ENCODE results near the gene ABCB4. TPM values are rescaled to one million over a fixed set of nuclear protein-coding genes. Genes with fewer than 3 reads are reported as not detected.
"Not testable (repeated sequence)": the region's sequence is repeated elsewhere in the genome, so short reads cannot be mapped to it uniquely, and the experiment has no call there.

The ABCB4 gene
- total RNA-seq, 2 donors from 2014 or later = not detected

GRCh38 chr7:87498893-87499292, 23.4 kb upstream of the ABCB4 start:
- H3K27me3 Mint-ChIP-seq = peaks cover 4% of the 10 kb centered on the region
- H3K9me3 Mint-ChIP-seq = no peaks in the 10 kb centered on the region
- peaks cover under 1% of the 10 kb centered on the region for H3K36me3 Mint-ChIP-seq (ENCODE audit: low read depth)
- no peak for ATAC-seq (replicated peaks)
- H3K4me3 Mint-ChIP-seq = no peak overlapping the region
- H3K4me1 Mint-ChIP-seq = no peaks in the 10 kb centered on the region
- H3K27ac Mint-ChIP-seq = no peak overlapping the region

DNA sequence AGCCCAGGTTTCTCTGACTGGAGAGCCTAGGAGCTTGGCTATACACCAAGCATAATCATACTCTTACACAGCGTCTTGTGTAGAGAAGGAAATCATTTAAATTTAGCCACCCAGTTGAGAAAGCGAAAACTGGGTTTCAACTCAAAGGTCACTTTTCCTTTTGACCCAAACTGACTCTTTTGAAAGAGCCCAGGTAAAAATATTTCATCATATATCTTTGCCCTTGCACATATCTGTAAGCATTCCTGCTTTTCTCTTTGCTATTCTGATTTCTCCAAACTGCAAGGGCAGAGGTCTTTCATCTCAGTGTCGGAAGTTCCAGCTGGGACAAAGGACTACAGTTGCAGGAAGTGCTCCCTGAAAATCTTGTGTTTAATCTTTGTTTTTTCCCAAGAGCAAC, 22.0 kb upstream of the ABCB4 start:
- Mint-ChIP-seq H3K4me1 (no peaks in the 10 kb centered on the region), H3K9me3 (no peaks in the 10 kb centered on the region), H3K27me3 (peaks cover 4% of the 10 kb centered on the region), H3K4me3 (no peak overlapping the region), H3K36me3 (ENCODE audit: low read depth) (no peaks in the 10 kb centered on the region), H3K27ac (no peak overlapping the region)
- ATAC-seq (replicated peaks) = no peak

DNA sequence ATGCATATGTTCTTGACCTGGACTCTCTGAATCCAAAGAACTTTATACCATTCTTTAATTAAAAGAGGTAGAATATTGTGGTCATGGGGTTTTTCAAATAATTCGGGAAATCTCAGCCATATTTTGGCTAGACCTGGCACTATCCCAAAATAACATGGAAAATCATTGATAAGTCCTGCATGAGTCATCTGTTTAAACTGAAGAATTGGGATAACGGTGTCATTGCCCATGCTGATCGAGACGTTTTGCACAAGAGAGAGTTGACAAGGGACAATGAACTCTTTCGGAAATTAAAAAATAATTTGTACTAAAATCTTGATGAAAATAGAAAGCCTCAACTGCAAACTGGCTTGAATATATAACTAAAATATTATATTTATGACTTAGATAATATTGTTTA, 19.9 kb upstream of the ABCB4 start:
- no peaks in the 10 kb centered on the region for H3K36me3 Mint-ChIP-seq (ENCODE audit: low read depth)

GRCh38 chr7:87494454-87494853, 19.0 kb upstream of the ABCB4 start:
- Mint-ChIP-seq H3K27me3 (peaks cover 4% of the 10 kb centered on the region), H3K4me3 (no peak overlapping the region), H3K9me3 (no peaks in the 10 kb centered on the region), H3K4me1 (no peaks in the 10 kb centered on the region), H3K36me3 (ENCODE audit: low read depth) (no peaks in the 10 kb centered on the region), H3K27ac (no peak overlapping the region)
- no peak for ATAC-seq (replicated peaks)

More for the DNA sequence above, 19.9 kb upstream of the ABCB4 start:
- Mint-ChIP-seq H3K9me3 (no peaks in the 10 kb centered on the region), H3K4me3 (no peak overlapping the region), H3K4me1 (no peaks in the 10 kb centered on the region), H3K27ac (no peak overlapping the region), H3K27me3 (peaks cover 4% of the 10 kb centered on the region)
- ATAC-seq (replicated peaks) = no peak

GRCh38 chr7:87483131-87483530, 7.7 kb upstream of the ABCB4 start:
- Mint-ChIP-seq H3K4me3 (no peak overlapping the region), H3K27ac (no peak overlapping the region), H3K27me3 (peaks cover 7% of the 10 kb centered on the region), H3K36me3 (ENCODE audit: low read depth) (no peaks in the 10 kb centered on the region), H3K9me3 (no peaks in the 10 kb centered on the region), H3K4me1 (no peaks in the 10 kb centered on the region)
- ATAC-seq (replicated peaks) = no peak

DNA sequence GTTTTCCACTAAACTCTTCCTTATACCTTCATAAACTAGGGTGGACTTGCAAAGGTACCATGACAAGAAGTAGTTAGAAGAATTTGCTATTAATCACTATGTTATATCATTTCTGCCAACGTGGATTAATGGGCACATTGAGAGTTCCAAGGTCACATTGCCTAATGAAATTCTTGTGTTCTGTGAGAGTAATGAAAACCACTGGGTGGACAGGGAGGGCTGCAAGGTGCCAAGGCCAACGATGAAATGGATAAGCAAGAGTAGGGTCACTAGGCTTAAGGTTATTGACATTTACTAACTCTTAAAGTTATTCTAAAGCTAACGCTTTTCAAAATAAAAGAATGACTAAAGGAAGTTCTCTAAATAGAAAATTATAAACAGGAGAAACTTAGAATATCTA, 6.6 kb upstream of the ABCB4 start:
- Mint-ChIP-seq H3K4me1 (no peaks in the 10 kb centered on the region), H3K27ac (no peak overlapping the region), H3K9me3 (no peaks in the 10 kb centered on the region), H3K36me3 (ENCODE audit: low read depth) (no peaks in the 10 kb centered on the region), H3K4me3 (no peak overlapping the region), H3K27me3 (peaks cover 10% of the 10 kb centered on the region)
- ATAC-seq (replicated peaks) = no peak

GRCh38 chr7:87480386-87480785, 4.9 kb upstream of the ABCB4 start:
- no peak overlapping the region for H3K4me3 Mint-ChIP-seq
- H3K36me3 Mint-ChIP-seq (ENCODE audit: low read depth) = no peaks in the 10 kb centered on the region
- peaks cover 21% of the 10 kb centered on the region for H3K27me3 Mint-ChIP-seq
- H3K27ac Mint-ChIP-seq = no peak overlapping the region
- H3K4me1 Mint-ChIP-seq = no peaks in the 10 kb centered on the region
- no peak for ATAC-seq (replicated peaks)
- H3K9me3 Mint-ChIP-seq = no peaks in the 10 kb centered on the region

DNA sequence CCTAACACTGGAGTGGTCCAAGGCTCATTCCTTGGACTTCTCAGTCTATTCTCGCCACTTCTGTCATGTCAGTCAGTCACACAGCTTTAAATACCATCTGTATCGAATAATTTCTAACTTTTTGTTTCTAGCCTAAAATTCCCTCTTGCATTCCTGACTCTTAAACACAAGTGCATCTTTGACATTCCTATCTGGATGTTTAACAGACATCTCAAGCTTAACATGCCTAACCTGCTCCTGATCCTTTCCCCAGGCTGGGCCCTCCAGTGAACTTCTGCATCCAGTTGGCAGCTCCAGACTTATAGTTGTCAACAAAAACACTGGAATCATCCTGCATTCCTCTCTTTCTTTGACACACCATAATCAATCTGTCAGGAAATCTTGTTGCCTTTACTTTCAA, 4.5 kb upstream of the ABCB4 start:
- Mint-ChIP-seq H3K27ac (no peak overlapping the region), H3K27me3 (peaks cover 23% of the 10 kb centered on the region), H3K9me3 (no peaks in the 10 kb centered on the region), H3K36me3 (ENCODE audit: low read depth) (no peaks in the 10 kb centered on the region), H3K4me3 (no peak overlapping the region), H3K4me1 (no peaks in the 10 kb centered on the region)
- no peak for ATAC-seq (replicated peaks)

DNA sequence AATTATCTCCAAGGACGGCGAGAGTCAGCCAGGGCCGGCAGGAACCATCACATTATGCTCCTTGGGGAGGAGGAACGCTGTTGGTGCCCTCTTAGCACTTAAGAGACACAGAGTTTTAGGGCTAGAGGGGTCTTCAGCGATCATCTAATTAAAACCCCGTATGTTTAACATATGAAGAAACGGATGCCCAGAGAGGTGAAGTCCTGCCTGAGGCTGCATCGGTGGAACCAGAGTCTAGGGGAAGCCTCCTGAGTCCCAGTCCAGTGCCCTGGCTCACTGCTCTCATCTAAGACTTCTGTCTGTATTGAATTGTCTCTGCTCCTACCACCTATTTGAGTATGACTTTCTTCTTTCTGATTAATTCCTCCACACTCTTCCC, 688 bp upstream of the ABCB4 start:
- no peaks in the 10 kb centered on the region for H3K36me3 Mint-ChIP-seq (ENCODE audit: low read depth)
- H3K4me3 Mint-ChIP-seq = peak overlapping the region; percentile 21
- H3K4me1 Mint-ChIP-seq = peaks cover 4% of the 10 kb centered on the region
- no peak overlapping the region for H3K27ac Mint-ChIP-seq
- H3K27me3 Mint-ChIP-seq = peaks cover 37% of the 10 kb centered on the region
- ATAC-seq (replicated peaks) = no peak
- no peaks in the 10 kb centered on the region for H3K9me3 Mint-ChIP-seq

GRCh38 chr7:87474533-87475358, 734 bp downstream of the ABCB4 start:
- Mint-ChIP-seq H3K27me3 (peaks cover 37% of the 10 kb centered on the region), H3K4me1 (peaks cover 4% of the 10 kb centered on the region), H3K9me3 (no peaks in the 10 kb centered on the region), H3K36me3 (ENCODE audit: low read depth) (no peaks in the 10 kb centered on the region), H3K4me3 (peak overlapping the region; percentile 46), H3K27ac (peak overlapping the region; percentile 18)
- ATAC-seq (replicated peaks) = peak; percentile 47

DNA sequence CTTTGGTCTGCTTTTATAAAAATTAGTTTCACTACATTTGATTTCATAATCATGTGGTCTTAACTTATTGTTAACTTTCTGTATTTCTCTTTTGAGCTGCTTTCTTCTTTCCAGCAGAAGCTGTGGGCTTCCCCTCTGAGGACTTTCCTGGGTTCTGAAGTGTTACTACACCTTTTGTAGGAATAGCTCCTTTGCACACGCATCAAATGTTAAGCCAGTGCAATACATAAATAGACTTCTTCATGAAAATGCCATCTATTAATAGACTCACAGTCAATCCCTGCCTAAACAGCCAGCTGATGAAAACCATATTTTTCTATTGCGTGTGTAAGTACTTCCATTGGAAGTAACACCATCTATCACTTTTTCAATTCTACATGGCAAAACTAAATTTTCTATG, 1.5 kb downstream of the ABCB4 start:
- Mint-ChIP-seq H3K4me1 (peaks cover 4% of the 10 kb centered on the region), H3K36me3 (ENCODE audit: low read depth) (no peaks in the 10 kb centered on the region)
- ATAC-seq (replicated peaks) = no peak

DNA sequence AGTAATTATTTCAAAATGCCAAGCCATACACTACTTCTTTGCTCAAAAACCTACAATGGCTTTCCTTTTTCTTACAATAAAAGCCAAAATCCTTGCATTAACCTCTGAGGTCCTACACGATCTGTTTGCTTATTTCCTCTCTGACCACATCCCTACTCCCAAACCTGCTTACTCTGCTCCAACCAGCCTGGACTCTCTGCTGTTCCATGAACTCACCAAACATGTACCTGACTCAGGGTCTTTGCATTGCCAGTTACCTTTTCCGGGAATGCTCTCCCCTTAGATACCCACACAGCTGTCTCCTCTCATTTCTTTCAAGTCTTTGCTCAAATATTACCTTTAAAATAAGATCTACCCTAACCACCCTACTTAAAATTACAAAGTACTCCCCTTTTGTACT, 2.3 kb downstream of the ABCB4 start:
- H3K4me3 Mint-ChIP-seq = no peak overlapping the region
- no peaks in the 10 kb centered on the region for H3K9me3 Mint-ChIP-seq
- no peaks in the 10 kb centered on the region for H3K36me3 Mint-ChIP-seq (ENCODE audit: low read depth)
- no peak overlapping the region for H3K27ac Mint-ChIP-seq
- H3K27me3 Mint-ChIP-seq = peaks cover 37% of the 10 kb centered on the region
- peaks cover 4% of the 10 kb centered on the region for H3K4me1 Mint-ChIP-seq
- ATAC-seq (replicated peaks) = no peak

More for the DNA sequence above, 1.5 kb downstream of the ABCB4 start:
- Mint-ChIP-seq H3K27ac (no peak overlapping the region), H3K9me3 (no peaks in the 10 kb centered on the region), H3K27me3 (peaks cover 37% of the 10 kb centered on the region), H3K4me3 (no peak overlapping the region)

- Mint-ChIP-seq H3K4me3 (no peak overlapping the region), H3K4me1 (peaks cover 4% of the 10 kb centered on the region), H3K27ac (no peak overlapping the region), H3K27me3 (peaks cover 34% of the 10 kb centered on the region), H3K36me3 (ENCODE audit: low read depth) (no peaks in the 10 kb centered on the region), H3K9me3 (no peaks in the 10 kb centered on the region)
- ATAC-seq (replicated peaks) = no peak
These were observed 4.0 kb downstream of the ABCB4 start for GRCh38 chr7:87471473-87471872.

DNA sequence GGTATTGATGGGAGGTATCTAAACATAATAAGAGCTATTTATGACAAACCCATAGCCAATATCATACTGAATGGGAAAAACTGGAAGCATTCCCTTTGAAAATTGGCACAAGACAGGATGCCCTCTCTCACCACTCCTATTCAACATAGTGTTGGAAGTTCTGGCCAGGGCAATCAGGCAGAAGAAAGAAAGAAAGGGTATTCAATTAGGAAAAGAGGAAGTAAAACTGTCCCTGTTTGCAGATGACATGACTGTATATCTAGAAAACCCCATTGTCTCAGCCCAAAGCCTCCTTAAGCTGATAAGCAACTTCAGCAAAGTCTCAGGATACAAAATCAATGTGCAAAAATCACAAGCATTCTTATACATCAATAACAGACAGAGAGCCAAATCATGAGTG, 6.3 kb downstream of the ABCB4 start:
- not testable (repeated sequence) for H3K9me3 Mint-ChIP-seq; ATAC-seq (replicated peaks); H3K27ac Mint-ChIP-seq; H3K4me3 Mint-ChIP-seq; H3K4me1 Mint-ChIP-seq; H3K36me3 Mint-ChIP-seq (ENCODE audit: low read depth)
- H3K27me3 Mint-ChIP-seq = peaks cover 27% of the 10 kb centered on the region

GRCh38 chr7:87465534-87465880, 10.0 kb downstream of the ABCB4 start:
- H3K27me3 Mint-ChIP-seq = peaks cover 16% of the 10 kb centered on the region
- H3K4me1 Mint-ChIP-seq; H3K4me3 Mint-ChIP-seq; ATAC-seq (replicated peaks); H3K9me3 Mint-ChIP-seq; H3K27ac Mint-ChIP-seq; H3K36me3 Mint-ChIP-seq (ENCODE audit: low read depth): not testable (repeated sequence)
